Right lobe of liver (tissue), 6 donors: ENCODE results near the gene FLYWCH2. TPM values are rescaled to one million over a fixed set of nuclear protein-coding genes. Genes with fewer than 3 reads are reported as not detected.
"Not testable (repeated sequence)": the region's sequence is repeated elsewhere in the genome, so short reads cannot be mapped to it uniquely, and the experiment has no call there.

ENCODE experiments used
- ATAC-seq, 4 donors: fragments of 200-7000 bp; cut with Tn5 transposase; one replicate each; pipeline ENCODE4 v1.9.1; 2020; ENCODE audit warnings: mild to moderate bottlenecking in 4 of 4, moderate library complexity in 4 of 4
- DNase-seq, 3 donors: peaks; one replicate each; pipeline ENCODE4 v3.0.0-alpha.2; 2020
- H3K27ac ChIP-seq, 3 donors: fragments of 200-600 bp; one replicate each; pipeline ENCODE4 v1.8.0; 2022
- H3K27me3 ChIP-seq, 2 donors: fragments of 200-600 bp; one replicate each; pipeline ENCODE4 v1.8.0; 2022
- H3K36me3 ChIP-seq, 4 donors: fragments of 200-600 bp; sonication (generic) in 1 of 4; one replicate each; pipeline versions ENCODE4 v1.5.1 to v1.8.0; 2017 to 2022; ENCODE audit warnings: control low read depth in 1 of 4
- H3K4me1 ChIP-seq, 4 donors: fragments of 200-600 bp; sonication (generic) in 1 of 4; one replicate each; pipeline versions ENCODE4 v1.5.1 to v1.8.0; 2017 to 2022; ENCODE audit warnings: control low read depth in 1 of 4
- H3K4me3 ChIP-seq, 3 donors: fragments of 200-600 bp; one replicate each; pipeline ENCODE4 v1.8.0; 2022
- H3K9me3 ChIP-seq, 4 donors: fragments of 200-600 bp; sonication (generic) in 1 of 4; one replicate each; pipeline versions ENCODE4 v1.5.1 to v1.8.0; 2017 to 2022; ENCODE audit warnings: control low read depth in 1 of 4
- CTCF ChIP-seq, 4 donors: fragments of 200-600 bp in 3 of 4; fragments of 450-650 bp in 1 of 4; IDR thresholded peaks; one replicate each; pipeline versions ENCODE4 v1.5.1 to v1.8.0; 2016 to 2022; ENCODE audit warnings: antibody characterized with exemption in 4 of 4, mild to moderate bottlenecking in 2 of 4
- POLR2A ChIP-seq: fragments of 450-650 bp; IDR thresholded peaks from one replicate; pipeline ENCODE4 v1.6.1; 2017; ENCODE audit warnings: antibody characterized with exemption, mild to moderate bottlenecking
- WGBS: methylation state at CpG from one replicate; pipeline ENCODE4 v1.1.6; 2018; ENCODE audit warnings: low coverage, low lambda C conversion rate; ENCODE audit not compliant: insufficient coverage; ENCODE audit errors: missing lambda C conversion rate; 5-methylcytosine and 5-hydroxymethylcytosine counted together
- intact Hi-C, 2 donors: fragments of 100-400 bp; cut with DNase I; formaldehyde crosslinking; loops; one replicate each; pipeline versions ENCODE4 v1.11.2 to v1.14.1; 2022
- total RNA-seq, 6 experiments: library from RNA; depleted of rRNA in 2 of 6; stranded (reverse); fragments of >200 nt in 2 of 6; fragmentation: NEBNext Ultra II Directional in 3 of 6; extraction: Animal tissue kit (Norgen Biotek cat#: 25700) in 3 of 6; gene quantifications; one replicate each; pipeline versions ENCODE4 v1.1.0 to v1.2.4, GENCODE V29; 2016 to 2023
- donor health status: DM: no; HTN: yes; CAD: no.
- donor health status: DM: no; HTN: no; CAD: no.
- donor health status: DM: no; HTN: no; CAD: no.
- donor health status: DM: no; HTN: yes; CAD: no.
- donor health status: DM: no; HTN: yes; CAD: no.

The FLYWCH2 gene
- total RNA-seq, 6 experiments from 2014 or later, result 3.6 to 18.9 (median 5.6) TPM

DNA sequence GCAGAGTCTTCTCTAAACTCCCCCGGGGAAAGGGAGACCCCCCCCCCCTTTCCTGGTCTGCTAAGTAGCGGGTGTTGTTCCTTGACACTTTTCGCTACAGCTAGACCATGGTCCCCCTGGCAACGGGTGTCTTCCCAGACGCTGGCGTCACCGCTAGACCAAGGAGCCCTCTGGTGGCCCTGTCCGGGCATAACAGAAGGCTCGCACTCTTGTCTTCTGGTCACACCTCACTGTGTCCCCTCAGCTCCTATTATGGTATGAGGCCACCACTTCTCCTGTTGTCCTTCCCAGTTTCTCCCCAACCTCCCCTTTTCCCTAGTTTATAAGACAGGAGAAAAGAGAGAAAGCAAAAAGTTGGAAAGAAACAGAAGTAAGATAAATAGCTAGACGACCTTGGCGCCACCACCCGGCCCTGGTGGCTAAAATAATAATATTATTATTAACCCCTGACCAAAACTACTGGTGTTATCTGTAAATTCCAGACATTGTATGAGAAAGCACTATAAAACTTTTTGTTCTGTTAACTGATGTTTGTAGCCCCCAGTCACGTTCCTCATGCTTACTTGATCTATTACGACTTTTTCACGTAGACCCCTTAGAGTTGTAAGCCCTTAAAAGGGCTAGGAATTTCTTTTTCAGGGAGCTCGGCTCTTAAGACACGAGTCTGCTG, 24.2 kb downstream of the FLYWCH2 start:
- intact Hi-C loops, H3K36me3 ChIP-seq, ATAC-seq, H3K27me3 ChIP-seq, H3K4me3 ChIP-seq, H3K27ac ChIP-seq, H3K9me3 ChIP-seq: not testable (repeated sequence)
- DNase-seq, result peak in 1 of 3 donors; percentile 51
- WGBS, result 20% methylated on average over 11 of the region's 17 CpGs
- peaks cover 0 to 10% (median 0%) of the 10 kb centered on the region in 4 donors for H3K4me1 ChIP-seq
- peak; percentile 32 to 56 (median 50) for TF ChIP-seq CTCF (IDR thresholded peaks at IDR 0.05)

- no peaks in the 10 kb centered on the region for H3K9me3 ChIP-seq
- ATAC-seq, result no peak
- WGBS, result 50% methylated on average over 5 of the region's 5 CpGs
- intact Hi-C loops, result loop anchor here in 1 of 2 donors (5.0 kb wide), 1 partner anchor 33 kb away; no protein-coding TSS in a partner anchor
- no peaks in the 10 kb centered on the region for H3K27me3 ChIP-seq
- DNase-seq, result no peak
- no peak overlapping the region for H3K4me3 ChIP-seq
- TF ChIP-seq POLR2A (no peak), CTCF (IDR thresholded peaks at IDR 0.05) (no peak)
- H3K27ac ChIP-seq, result no peak overlapping the region
- H3K36me3 ChIP-seq, result peaks cover 0 to 10% (median 0%) of the 10 kb centered on the region in 4 donors
- peaks cover 0 to 11% (median 0%) of the 10 kb centered on the region in 4 donors for H3K4me1 ChIP-seq
Observed at GRCh38 chr16:2910441-2910969, 27.5 kb downstream of the FLYWCH2 start.

DNA sequence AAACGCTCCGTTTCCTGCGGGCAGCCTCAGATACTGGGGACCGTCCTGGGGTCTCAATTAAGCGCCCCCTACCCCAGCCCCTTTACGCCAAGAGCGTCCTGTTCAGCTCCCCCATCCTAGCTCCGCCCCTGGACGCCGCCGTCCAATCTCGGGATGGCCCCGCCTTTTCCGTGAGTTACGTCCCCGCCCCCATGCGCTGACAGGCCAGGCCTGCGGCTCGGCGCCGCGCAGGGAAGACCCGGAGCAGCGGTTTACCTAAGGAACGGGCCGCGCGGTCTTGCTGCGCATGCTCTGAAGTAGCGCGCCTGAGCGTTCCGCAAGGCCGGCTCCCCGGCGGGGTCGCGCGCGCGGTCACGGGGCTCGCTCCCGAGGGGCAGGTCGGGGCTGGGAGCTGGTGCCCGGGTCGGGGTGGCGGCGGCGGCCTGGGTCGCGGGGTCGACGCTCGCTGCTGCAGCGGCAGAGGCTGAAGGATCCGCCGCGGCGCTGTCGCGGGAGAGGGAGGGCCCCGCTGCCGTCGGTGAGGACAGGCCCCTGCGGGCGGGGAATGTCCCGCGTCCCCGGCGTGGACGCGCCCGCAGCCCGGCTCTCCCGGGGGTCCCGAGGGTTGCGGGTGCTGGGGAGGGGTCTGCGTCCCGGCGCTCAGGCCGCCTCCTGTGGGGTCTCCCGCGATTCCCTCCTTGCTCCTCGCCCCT, 28.8 kb downstream of the FLYWCH2 start, which contains the start of gene FLYWCH1:
FLYWCH1 (plus strand) TSS at position 294 of the 692 bp plus-strand sequence. CDS start 17,755 bp downstream, outside the sequence.
- H3K27ac ChIP-seq, result peak within 1 kb of the TSS; percentile 53 to 83 (median 77)
- no peaks in the 10 kb centered on the region for H3K27me3 ChIP-seq
- peaks cover 0 to 20% (median 0%) of the 10 kb centered on the region in 4 donors for H3K36me3 ChIP-seq
- H3K4me1 ChIP-seq, result peaks cover 0 to 6% (median 0%) of the 10 kb centered on the region in 4 donors
- peak; percentile 62 for TF ChIP-seq POLR2A
- TF ChIP-seq CTCF (IDR thresholded peaks at IDR 0.05), result no peak
- intact Hi-C loops, result loop anchor here in 1 of 2 donors (5.0 kb wide), 1 partner anchor 34 kb away; no protein-coding TSS in a partner anchor
- ATAC-seq (peak; percentile 98 to 99 (median 98)), DNase-seq (peak; percentile 98 to 99 (median 99))
- H3K9me3 ChIP-seq, result no peaks in the 10 kb centered on the region
- peak within 1 kb of the TSS; percentile 69 to 86 (median 79) for H3K4me3 ChIP-seq
- 0% methylated on average over 41 of the region's 85 CpGs for WGBS

DNA sequence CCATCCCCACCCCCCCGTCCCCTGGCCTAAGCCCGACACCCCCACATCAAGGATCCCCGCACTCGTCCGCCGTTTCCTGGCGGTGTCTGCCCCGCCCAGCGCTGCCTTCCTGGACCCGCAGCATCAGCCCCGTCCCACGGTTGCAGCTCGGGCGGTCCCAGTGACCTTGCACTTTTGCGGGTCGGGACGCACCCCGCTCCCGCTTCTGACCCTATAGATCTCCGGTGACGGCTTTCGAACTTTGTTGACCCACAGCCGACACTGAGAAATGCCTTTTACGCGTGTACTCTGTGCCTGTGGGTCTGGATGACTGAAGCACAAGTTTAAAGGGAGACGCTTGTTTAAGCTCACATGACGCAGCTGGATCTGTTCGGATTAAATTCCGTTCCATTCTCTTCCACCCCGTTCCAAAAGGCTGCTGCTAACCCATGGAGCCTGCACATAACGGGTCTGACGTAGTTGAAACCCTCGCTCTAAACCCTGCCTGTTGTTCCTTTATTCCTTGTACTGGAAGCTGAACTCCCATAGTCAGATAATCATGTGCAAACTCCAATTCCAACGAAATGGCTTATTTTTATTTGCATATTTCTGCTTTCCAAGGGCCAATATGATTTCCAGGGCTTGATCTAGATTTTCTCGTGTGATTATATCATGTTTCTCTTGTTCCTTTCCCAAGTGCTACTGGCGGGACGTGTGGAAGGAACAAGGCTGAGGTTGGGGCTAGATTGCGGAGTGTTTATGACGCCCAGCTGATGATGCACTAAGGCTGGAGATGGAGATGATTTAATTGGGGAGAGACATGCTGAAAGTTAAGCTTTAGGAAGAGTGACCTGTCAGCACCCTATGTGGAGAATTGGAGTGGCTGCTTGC, 29.6 kb downstream of the FLYWCH2 start:
- peaks cover 0 to 6% (median 0%) of the 10 kb centered on the region in 4 donors for H3K4me1 ChIP-seq
- WGBS, result 9% methylated on average over 23 of the region's 39 CpGs
- H3K9me3 ChIP-seq, result no peaks in the 10 kb centered on the region
- no peak for TF ChIP-seq POLR2A
- TF ChIP-seq CTCF (IDR thresholded peaks at IDR 0.05), result no peak
- peak overlapping the region; percentile 53 to 83 (median 77) for H3K27ac ChIP-seq
- peak; percentile 15 to 30 (median 26) for ATAC-seq
- H3K27me3 ChIP-seq, result no peaks in the 10 kb centered on the region
- intact Hi-C loops, result loop anchor here in 1 of 2 donors (5.0 kb wide), 1 partner anchor 35 kb away; no protein-coding TSS in a partner anchor
- H3K36me3 ChIP-seq, result peaks cover 0 to 20% (median 0%) of the 10 kb centered on the region in 4 donors
- peak overlapping the region; percentile 69 to 86 (median 79) for H3K4me3 ChIP-seq
- peak in 2 of 3 donors; percentile 47 to 54 for DNase-seq
